K562 (cell line): ENCODE data around the gene MALSU1. TPM values are rescaled to one million over a fixed set of nuclear protein-coding genes. Genes with fewer than 3 reads are reported as not detected.

ENCODE experiments used
- polyA plus RNA-seq, 8 experiments: library from polyadenylated mRNA; depleted of rRNA in 4 of 8; stranded (reverse) in 5 of 8; unstranded in 3 of 8; fragments of >200 nt; fragmentation: Nextera tagmentation in 2 of 8; fragmentation: Illumina TruSeq in 1 of 8; extraction: Ambion mirVana in 2 of 8; extraction: Trizol in 1 of 8; gene quantifications; 2 replicates each; pipeline versions ENCODE4 v1.2.1 to v1.2.3, GENCODE V29; 2011 to 2014; ENCODE audit warnings: inconsistent platforms in 1 of 8, missing spikeins in 1 of 8
- total RNA-seq, 7 experiments: library from RNA; depleted of rRNA in 6 of 7; stranded (reverse); fragments of >200 nt in 6 of 7; fragmentation: Illumina TruSeq in 2 of 7; extraction: Trizol in 2 of 7; gene quantifications; 2 replicates each; pipeline versions ENCODE4 v1.2.1 to v1.2.3, GENCODE V29; 2011 to 2021; ENCODE audit warnings: low replicate concordance in 1 of 7

The MALSU1 gene
- total and polyA plus RNA-seq, 9 of the 15 experiments (the other 6 are each of a cell fraction or from before 2014, with no cell fraction given), result 12.3 to 308 (median 81.2) TPM

Other genes with a start within 250 kb of the MALSU1 start
- 29.6 and 30.1 TPM in 2 replicates for gene KLHL7, start 193.6 kb upstream of the MALSU1 start, total RNA-seq (2014; rRNA removed)
- gene KLHL7, start 193.6 kb upstream of the MALSU1 start, total RNA-seq (2014; rRNA removed; fragmentation: Illumina TruSeq; extraction: Trizol), result 34.6 and 37.6 TPM in 2 replicates
- gene KLHL7, start 193.6 kb upstream of the MALSU1 start, total RNA-seq (2015; rRNA removed; fragmentation: Illumina TruSeq; extraction: Trizol), result 30.2 and 32.3 TPM in 2 replicates
- gene KLHL7, start 193.6 kb upstream of the MALSU1 start, total RNA-seq (2021), result 28.1 and 28.4 TPM in 2 replicates
- gene KLHL7, start 193.6 kb upstream of the MALSU1 start, polyA plus RNA-seq (2011; rRNA removed), result 42.5 and 63.1 TPM in 2 replicates
- 29.4 and 34.0 TPM in 2 replicates for gene KLHL7, start 193.6 kb upstream of the MALSU1 start, polyA plus RNA-seq (2014; fragmentation: Illumina TruSeq; extraction: Trizol)
- gene KLHL7, start 193.6 kb upstream of the MALSU1 start, polyA plus RNA-seq (2014; fragmentation: Nextera tagmentation; extraction: Ambion mirVana), result 1 to 10 TPM; 4.2 to 7.8 TPM
- 38.6 and 42.8 TPM in 2 replicates for gene KLHL7, start 193.6 kb upstream of the MALSU1 start, polyA plus RNA-seq (2014; rRNA removed)
- gene NUP42, start 117.3 kb upstream of the MALSU1 start, total RNA-seq (2014; rRNA removed), result 62.2 and 71.7 TPM in 2 replicates
- gene NUP42, start 117.3 kb upstream of the MALSU1 start, total RNA-seq (2014; rRNA removed; fragmentation: Illumina TruSeq; extraction: Trizol), result 71.2 and 72.9 TPM in 2 replicates
- 61.3 and 73.5 TPM in 2 replicates for gene NUP42, start 117.3 kb upstream of the MALSU1 start, total RNA-seq (2015; rRNA removed; fragmentation: Illumina TruSeq; extraction: Trizol)
- 41.8 and 50.5 TPM in 2 replicates for gene NUP42, start 117.3 kb upstream of the MALSU1 start, total RNA-seq (2021)
- gene NUP42, start 117.3 kb upstream of the MALSU1 start, polyA plus RNA-seq (2011; rRNA removed), result 55.4 and 56.0 TPM in 2 replicates
- gene NUP42, start 117.3 kb upstream of the MALSU1 start, polyA plus RNA-seq (2014; fragmentation: Illumina TruSeq; extraction: Trizol), result 62.4 and 66.8 TPM in 2 replicates
- 10 to 100 TPM; 86.0 to 86.4 TPM for gene NUP42, start 117.3 kb upstream of the MALSU1 start, polyA plus RNA-seq (2014; fragmentation: Nextera tagmentation; extraction: Ambion mirVana)
- 74.7 and 94.3 TPM in 2 replicates for gene NUP42, start 117.3 kb upstream of the MALSU1 start, polyA plus RNA-seq (2014; rRNA removed)
- gene GPNMB, start 52.6 kb upstream of the MALSU1 start, total RNA-seq (2014; rRNA removed), result 0.24 and 0.64 TPM in 2 replicates
- 0.15 and 0.26 TPM in 2 replicates for gene GPNMB, start 52.6 kb upstream of the MALSU1 start, total RNA-seq (2014; rRNA removed; fragmentation: Illumina TruSeq; extraction: Trizol)
- 0.18 and 0.41 TPM in 2 replicates for gene GPNMB, start 52.6 kb upstream of the MALSU1 start, total RNA-seq (2015; rRNA removed; fragmentation: Illumina TruSeq; extraction: Trizol)
- 0.20 and 0.54 TPM in 2 replicates for gene GPNMB, start 52.6 kb upstream of the MALSU1 start, total RNA-seq (2021)
- 0.03 and 0.35 TPM in 2 replicates for gene GPNMB, start 52.6 kb upstream of the MALSU1 start, polyA plus RNA-seq (2011; rRNA removed)
- gene GPNMB, start 52.6 kb upstream of the MALSU1 start, polyA plus RNA-seq (2014; fragmentation: Illumina TruSeq; extraction: Trizol), result 0.33 and 0.80 TPM in 2 replicates
- gene GPNMB, start 52.6 kb upstream of the MALSU1 start, polyA plus RNA-seq (2014; fragmentation: Nextera tagmentation; extraction: Ambion mirVana), result under 1 TPM; 0.31 to 0.67 TPM
- gene GPNMB, start 52.6 kb upstream of the MALSU1 start, polyA plus RNA-seq (2014; rRNA removed), result 0.11 and 0.72 TPM in 2 replicates
- gene IGF2BP3, start 171.2 kb downstream of the MALSU1 start, total RNA-seq (2014; rRNA removed), result 46.0 and 49.5 TPM in 2 replicates
- 79.0 and 82.8 TPM in 2 replicates for gene IGF2BP3, start 171.2 kb downstream of the MALSU1 start, total RNA-seq (2014; rRNA removed; fragmentation: Illumina TruSeq; extraction: Trizol)
- gene IGF2BP3, start 171.2 kb downstream of the MALSU1 start, total RNA-seq (2015; rRNA removed; fragmentation: Illumina TruSeq; extraction: Trizol), result 62.9 and 71.4 TPM in 2 replicates
- 61.2 and 62.9 TPM in 2 replicates for gene IGF2BP3, start 171.2 kb downstream of the MALSU1 start, total RNA-seq (2021)
- 53.2 and 61.4 TPM in 2 replicates for gene IGF2BP3, start 171.2 kb downstream of the MALSU1 start, polyA plus RNA-seq (2011; rRNA removed)
- 67.9 and 88.1 TPM in 2 replicates for gene IGF2BP3, start 171.2 kb downstream of the MALSU1 start, polyA plus RNA-seq (2014; fragmentation: Illumina TruSeq; extraction: Trizol)
- 1 to 10 TPM; 8.4 to 8.5 TPM for gene IGF2BP3, start 171.2 kb downstream of the MALSU1 start, polyA plus RNA-seq (2014; fragmentation: Nextera tagmentation; extraction: Ambion mirVana)
- 45.3 and 55.8 TPM in 2 replicates for gene IGF2BP3, start 171.2 kb downstream of the MALSU1 start, polyA plus RNA-seq (2014; rRNA removed)
- 22.7 and 28.3 TPM in 2 replicates for gene TRA2A, start 232.6 kb downstream of the MALSU1 start, total RNA-seq (2014; rRNA removed)
- 73.9 and 76.3 TPM in 2 replicates for gene TRA2A, start 232.6 kb downstream of the MALSU1 start, total RNA-seq (2014; rRNA removed; fragmentation: Illumina TruSeq; extraction: Trizol)
- gene TRA2A, start 232.6 kb downstream of the MALSU1 start, total RNA-seq (2015; rRNA removed; fragmentation: Illumina TruSeq; extraction: Trizol), result 61.0 and 77.3 TPM in 2 replicates
- 81.6 and 82.3 TPM in 2 replicates for gene TRA2A, start 232.6 kb downstream of the MALSU1 start, total RNA-seq (2021)
- gene TRA2A, start 232.6 kb downstream of the MALSU1 start, polyA plus RNA-seq (2011; rRNA removed), result 62.2 and 64.6 TPM in 2 replicates
- gene TRA2A, start 232.6 kb downstream of the MALSU1 start, polyA plus RNA-seq (2014; fragmentation: Illumina TruSeq; extraction: Trizol), result 118 and 210 TPM in 2 replicates
- gene TRA2A, start 232.6 kb downstream of the MALSU1 start, polyA plus RNA-seq (2014; fragmentation: Nextera tagmentation; extraction: Ambion mirVana), result 10 to 100 TPM; 54.4 to 58.6 TPM
- gene TRA2A, start 232.6 kb downstream of the MALSU1 start, polyA plus RNA-seq (2014; rRNA removed), result 89.0 and 90.4 TPM in 2 replicates